SK-N-SH (cell line): Measurements from ENCODE around the gene SPATA16. TPM values are rescaled to one million over a fixed set of nuclear protein-coding genes. Genes with fewer than 3 reads are reported as not detected.

Source experiments
- CTCF ChIA-PET: fragments of 300-600, 350-600 bp; formaldehyde crosslinking; extraction: SDS; loops from one replicate; lab custom pipeline; 2021; lab: Yijun Ruan, JAX
- POLR2A ChIA-PET: fragments of 350-600 bp; sonication (Branson Sonifier 250); formaldehyde crosslinking; extraction: SDS; loops from one replicate; lab custom pipeline; 2020; ENCODE audit warnings: antibody characterized with exemption, inconsistent platforms; lab: Yijun Ruan, JAX
- DNase-seq: peaks from one replicate; pipeline ENCODE4 v3.0.0; 2012
- H2AFZ ChIP-seq: fragments of 200-600 bp; sonication (generic); 2 replicates; pipeline ENCODE4 v1.8.1; 2016; ENCODE audit warnings: antibody characterized with exemption, mild to moderate bottlenecking, low read depth
- H3F3A ChIP-seq: fragments of 200-600 bp; sonication (generic); replicated peaks from 2 replicates; pipeline ENCODE3; 2016; ENCODE audit warnings: antibody characterized with exemption, mild to moderate bottlenecking; ENCODE audit not compliant: insufficient read depth
- H3K27ac ChIP-seq, 2 experiments: fragments of 200-500 bp in 1 of 2; fragments of 200-600 bp in 1 of 2; sonication (Bioruptor generic) in 1 of 2; sonication (generic), shearing (Covaris generic) in 1 of 2; 2 replicates each; pipeline versions ENCODE4 v1.5.1 to v1.6.1; 2014 to 2016; ENCODE audit warnings: low read depth in 2 of 2, inconsistent platforms in 1 of 2, low read length in 1 of 2, mild to moderate bottlenecking in 1 of 2, mixed read lengths in 1 of 2
- H3K27me3 ChIP-seq: fragments of 200-600 bp; sonication (generic), shearing (Covaris generic); 2 replicates; pipeline ENCODE4 v1.6.1; 2016; ENCODE audit warnings: mixed run types; ENCODE audit not compliant: insufficient read depth
- H3K36me3 ChIP-seq, 2 experiments: fragments of 200-500 bp in 1 of 2; fragments of 200-600 bp in 1 of 2; sonication (Bioruptor generic) in 1 of 2; sonication (generic) in 1 of 2; replicated peaks in 1 of 2; 2 replicates each; pipeline versions ENCODE3 to v1.5.1; 2014 to 2016; ENCODE audit warnings: low read length in 1 of 2, mild to moderate bottlenecking in 1 of 2; ENCODE audit not compliant: insufficient read depth in 2 of 2, control insufficient read depth in 1 of 2
- H3K4me1 ChIP-seq, 2 experiments: fragments of 200-500 bp in 1 of 2; fragments of 200-600 bp in 1 of 2; sonication (Bioruptor generic) in 1 of 2; sonication (generic), shearing (Covaris generic) in 1 of 2; 2 replicates each; pipeline versions ENCODE4 v1.5.1 to v1.6.1; 2014 to 2016; ENCODE audit warnings: low read depth in 1 of 2, low read length in 1 of 2, mixed run types in 1 of 2; ENCODE audit not compliant: insufficient read depth in 2 of 2, control insufficient read depth in 1 of 2
- H3K4me2 ChIP-seq: fragments of 200-600 bp; sonication (generic), shearing (Covaris generic); 2 replicates; pipeline ENCODE4 v1.6.1; 2017; ENCODE audit warnings: mixed run types
- H3K4me3 ChIP-seq, 2 experiments: fragments of 200-500 bp in 1 of 2; fragments of 200-600 bp in 1 of 2; sonication (Bioruptor generic) in 1 of 2; sonication (generic), shearing (Covaris generic) in 1 of 2; 2 replicates each; pipeline versions ENCODE4 v1.5.1 to v1.8.1; 2014 to 2016; ENCODE audit warnings: low read depth in 2 of 2, inconsistent platforms in 1 of 2, low read length in 1 of 2, mild to moderate bottlenecking in 1 of 2, mixed read lengths in 1 of 2, moderate library complexity in 1 of 2
- H3K79me2 ChIP-seq: fragments of 200-600 bp; sonication (generic); 2 replicates; pipeline ENCODE4 v1.8.1; 2017; ENCODE audit warnings: mild to moderate bottlenecking; ENCODE audit not compliant: insufficient read depth
- H3K9ac ChIP-seq: fragments of 200-600 bp; sonication (generic); 2 replicates; pipeline ENCODE4 v1.6.1; 2017; ENCODE audit warnings: mixed run types
- H3K9me2 ChIP-seq: fragments of 200-600 bp; sonication (generic); 2 replicates; pipeline ENCODE4 v1.6.1; 2017; ENCODE audit warnings: mixed run types
- H3K9me3 ChIP-seq: fragments of 200-600 bp; sonication (generic); 2 replicates; pipeline ENCODE4 v1.6.1; 2017; ENCODE audit warnings: mixed run types, mild to moderate bottlenecking, moderate library complexity
- H4K20me1 ChIP-seq: fragments of 200-600 bp; sonication (generic); 2 replicates; pipeline ENCODE4 v1.6.1; 2017; ENCODE audit warnings: mild to moderate bottlenecking, mixed run types; ENCODE audit not compliant: insufficient read depth
- EZH2phosphoT487 ChIP-seq: fragments of 200-600 bp; sonication (generic); IDR thresholded peaks from 2 replicates; pipeline ENCODE4 v1.6.1; 2017; ENCODE audit warnings: low read depth, mixed run types, mild to moderate bottlenecking, antibody characterized with exemption, moderate library complexity, borderline replicate concordance
- FOSL2 ChIP-seq: IDR thresholded peaks from 2 replicates; pipeline ENCODE4 v1.4.0; 2012; ENCODE audit warnings: low read depth, mild to moderate bottlenecking, moderate library complexity, borderline replicate concordance
- GATA2 ChIP-seq: sonication (generic); formaldehyde crosslinking; IDR thresholded peaks from 2 replicates; pipeline ENCODE4 v1.5.0; 2020; ENCODE audit warnings: mild to moderate bottlenecking, missing genetic modification reagents
- MEF2A ChIP-seq: IDR thresholded peaks from 2 replicates; pipeline ENCODE4 v1.4.0; 2012; ENCODE audit warnings: low read depth, borderline replicate concordance
- MXI1 ChIP-seq: IDR thresholded peaks from 2 replicates; pipeline ENCODE4 v1.6.1; 2012; ENCODE audit warnings: mild to moderate bottlenecking, low read depth, low read length, improper control_type of control experiment
- RXRA ChIP-seq: IDR thresholded peaks from 2 replicates; pipeline ENCODE4 v1.4.0; 2012; ENCODE audit warnings: low read depth, mild to moderate bottlenecking, borderline replicate concordance
- SIN3A ChIP-seq: IDR thresholded peaks from 2 replicates; pipeline ENCODE4 v1.6.1; 2012; ENCODE audit warnings: low read depth, mild to moderate bottlenecking, low read length, moderate library complexity, borderline replicate concordance
- TAF1 ChIP-seq: IDR thresholded peaks from 2 replicates; pipeline ENCODE4 v1.6.1; 2012; ENCODE audit warnings: low read depth, mild to moderate bottlenecking, low read length, moderate library complexity, borderline replicate concordance
- TEAD4 ChIP-seq: IDR thresholded peaks from 2 replicates; pipeline ENCODE4 v1.4.0; 2012; ENCODE audit warnings: mild to moderate bottlenecking, borderline replicate concordance; ENCODE audit not compliant: insufficient read depth
- WGBS: methylation state at CpG from one replicate; pipeline ENCODE4 v1.1.6; 2017; ENCODE audit warnings: low lambda C conversion rate; 5-methylcytosine and 5-hydroxymethylcytosine counted together
- polyA plus RNA-seq, 3 experiments: library from polyadenylated mRNA; depleted of rRNA; stranded (reverse); fragments of >200 nt; gene quantifications; 2 replicates each; pipeline ENCODE4 v1.2.3, GENCODE V29; 2012
- TF ChIP-seq, protein P1 (sequence below): fragments of 150-350 bp; IDR thresholded peaks from 2 replicates; pipeline ENCODE4 v1.6.1; 2016; ENCODE audit warnings: mild to moderate bottlenecking, low read depth, low read length

The SPATA16 gene
- polyA plus RNA-seq, 1 of the 3 experiments (the other 2 are of a cell fraction), result not detected

DNA sequence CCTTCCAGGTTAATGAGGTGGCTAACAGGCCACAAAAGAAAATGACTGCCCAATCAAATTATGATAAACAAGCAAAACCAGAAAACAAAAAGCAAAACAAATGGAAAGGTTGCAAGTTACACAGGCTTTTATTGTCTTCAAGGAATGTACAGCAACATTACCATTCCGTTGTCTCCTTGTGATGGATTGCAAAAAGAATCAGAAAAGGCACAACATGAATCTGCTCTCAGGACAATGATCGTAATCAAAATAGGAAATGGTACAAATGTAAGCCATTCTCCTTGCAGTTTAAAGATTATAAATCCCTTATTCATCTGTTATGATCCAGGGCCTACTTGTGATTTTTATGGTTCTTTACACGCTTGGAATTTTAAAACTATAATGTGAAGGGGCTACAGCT lies 264.7 kb downstream of the SPATA16 start:
- H3K27ac ChIP-seq, result no peak overlapping the region
- no peaks in the 10 kb centered on the region for H4K20me1 ChIP-seq
- H3F3A ChIP-seq, result no peaks in the 10 kb centered on the region
- TF ChIP-seq MXI1 (no peak), GATA2 (CRISPR knock-in tag) (peak; percentile 35)
- TF ChIP-seq, all 33 proteins: peak for 1
- DNase-seq, result no peak
- Histone ChIP-seq H3K27me3 (no peaks in the 10 kb centered on the region), H3K9me3 (no peaks in the 10 kb centered on the region), H3K9ac (no peak overlapping the region), H3K79me2 (no peaks in the 10 kb centered on the region), H3K36me3 (no peaks in the 10 kb centered on the region), H2AFZ (no peak overlapping the region), H3K4me3 (no peak overlapping the region), H3K4me1 (no peaks in the 10 kb centered on the region; a peak in 1 of 4 replicates), H3K9me2 (no peaks in the 10 kb centered on the region), H3K4me2 (no peak overlapping the region)
- 31% methylated on average over 3 of the region's 3 CpGs for WGBS
- POLR2A ChIA-PET, result no interaction called here
- CTCF ChIA-PET, result interaction anchor here (0.5 to 0.9 kb wide), 3 partner anchors 34 to 44 kb away, joined by 3 to 4 read pairs (median 3); no protein-coding TSS in a partner anchor

DNA sequence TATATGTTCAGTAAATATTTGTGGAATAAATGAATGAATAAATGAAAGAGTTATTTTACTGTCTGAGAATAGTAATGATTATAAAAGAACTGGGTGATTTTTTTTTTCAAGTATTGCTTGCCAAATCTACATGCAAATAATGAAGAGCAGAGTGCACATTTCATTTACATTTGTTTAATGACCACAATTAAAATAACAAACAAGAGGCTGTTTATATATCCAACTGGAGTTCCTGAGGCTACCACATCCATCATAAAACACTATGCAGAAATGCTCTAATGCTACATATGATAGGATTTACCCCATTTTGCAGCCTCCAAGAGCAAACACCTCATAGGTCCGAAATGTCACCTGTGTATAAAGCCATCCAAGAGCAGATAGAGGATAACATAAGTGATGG lies 266.0 kb downstream of the SPATA16 start:
- 55% methylated on average over 1 of the region's 1 CpG for WGBS
- Histone ChIP-seq H3K36me3 (no peaks in the 10 kb centered on the region), H4K20me1 (no peaks in the 10 kb centered on the region), H3K27me3 (no peaks in the 10 kb centered on the region), H3K9ac (no peak overlapping the region), H3K9me2 (no peaks in the 10 kb centered on the region), H3K9me3 (no peaks in the 10 kb centered on the region), H3K79me2 (no peaks in the 10 kb centered on the region), H2AFZ (no peak overlapping the region), H3F3A (no peaks in the 10 kb centered on the region), H3K4me2 (no peak overlapping the region), H3K4me1 (no peaks in the 10 kb centered on the region; a peak in 1 of 4 replicates), H3K27ac (no peak overlapping the region), H3K4me3 (no peak overlapping the region)
- DNase-seq, result no peak
- CTCF ChIA-PET, result no interaction called here
- POLR2A ChIA-PET, result no interaction called here
- no peak for TF ChIP-seq TAF1
- no peak for TF ChIP-seq SIN3A
- TF ChIP-seq, protein P1, sequence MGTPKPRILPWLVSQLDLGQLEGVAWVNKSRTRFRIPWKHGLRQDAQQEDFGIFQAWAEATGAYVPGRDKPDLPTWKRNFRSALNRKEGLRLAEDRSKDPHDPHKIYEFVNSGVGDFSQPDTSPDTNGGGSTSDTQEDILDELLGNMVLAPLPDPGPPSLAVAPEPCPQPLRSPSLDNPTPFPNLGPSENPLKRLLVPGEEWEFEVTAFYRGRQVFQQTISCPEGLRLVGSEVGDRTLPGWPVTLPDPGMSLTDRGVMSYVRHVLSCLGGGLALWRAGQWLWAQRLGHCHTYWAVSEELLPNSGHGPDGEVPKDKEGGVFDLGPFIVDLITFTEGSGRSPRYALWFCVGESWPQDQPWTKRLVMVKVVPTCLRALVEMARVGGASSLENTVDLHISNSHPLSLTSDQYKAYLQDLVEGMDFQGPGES, result no peak
- no peak for TF ChIP-seq FOSL2
- TF ChIP-seq GATA2 (CRISPR knock-in tag), result no peak
- no peak for TF ChIP-seq MEF2A
- no peak for TF ChIP-seq EZH2phosphoT487
- TF ChIP-seq RXRA, result no peak
- TF ChIP-seq MXI1, result no peak
- TF ChIP-seq TEAD4, result no peak
